ENCODE measurements around the gene IL27RA. TPM values are rescaled to one million over a fixed set of nuclear protein-coding genes. Genes with fewer than 3 reads are reported as not detected.

Gene IL27RA
- total RNA-seq, 4 donors from 2014 or later, result 0.37 to 2.1 (median 1.5) TPM

- Histone ChIP-seq H3K27ac (no peak overlapping the region), H3K36me3 (no peaks in the 10 kb centered on the region), H3K4me3 (no peak overlapping the region), H3K27me3 (no peaks in the 10 kb centered on the region), H3K4me1 (peaks cover 15 to 27% (median 20%) of the 10 kb centered on the region in 4 donors), H3K9me3 (no peaks in the 10 kb centered on the region)
- intact Hi-C loops (cut with DNase I; ENCODE audit: low total_unique reads) (no loop called here), in situ Hi-C loops (cut with MboI; ENCODE audit: low pct_ligation_motif_present in 1 of 4, low pct_unique_long_range_greater_than_20kb in 1 of 4, low sequenced_read_pairs in 3 of 4) (no loop called here)
- WGBS, 2 donors (ENCODE audit: low coverage in 1 of 2), result 89% methylated on average over 10 of the region's 15 CpGs; no CpG with 5 or more reads in 1 of the 2 donors
- no peak for TF ChIP-seq EP300 (IDR thresholded peaks at IDR 0.05; ENCODE audit: low read depth)
- TF ChIP-seq POLR2A (IDR thresholded peaks at IDR 0.05), result no peak
- TF ChIP-seq POLR2AphosphoS5 (IDR thresholded peaks at IDR 0.05), result no peak
- no peak for TF ChIP-seq CTCF (IDR thresholded peaks at IDR 0.05)
- DNase-seq, result no peak
Observed at GRCh38 chr19:13984186-13984585, 47.4 kb upstream of the IL27RA start.

- intact Hi-C loops (cut with DNase I; ENCODE audit: low total_unique reads) (no loop called here), in situ Hi-C loops (cut with MboI; ENCODE audit: low pct_ligation_motif_present in 1 of 4, low pct_unique_long_range_greater_than_20kb in 1 of 4, low sequenced_read_pairs in 3 of 4) (no loop called here)
- H3K36me3 ChIP-seq, result no peaks in the 10 kb centered on the region
- no peak for DNase-seq
- WGBS, 2 donors (ENCODE audit: low coverage in 1 of 2), result 81 to 100% methylated on average over 2 to 25 of the region's 25 CpGs
- H3K9me3 ChIP-seq, result no peaks in the 10 kb centered on the region
- H3K27ac ChIP-seq, result peak overlapping the region in 3 of 4 donors; percentile 73 to 84 (median 81)
- H3K4me3 ChIP-seq, result no peak overlapping the region
- peaks cover 10 to 21% (median 16%) of the 10 kb centered on the region in 4 donors for H3K4me1 ChIP-seq
- TF ChIP-seq CTCF (IDR thresholded peaks at IDR 0.05), result no peak
- TF ChIP-seq POLR2AphosphoS5 (IDR thresholded peaks at IDR 0.05), result no peak
- no peak for TF ChIP-seq EP300 (IDR thresholded peaks at IDR 0.05; ENCODE audit: low read depth)
- no peak for TF ChIP-seq POLR2A (IDR thresholded peaks at IDR 0.05)
- H3K27me3 ChIP-seq, result no peaks in the 10 kb centered on the region
Observed at GRCh38 chr19:13984875-13985741, 46.5 kb upstream of the IL27RA start.

- in situ Hi-C loops (cut with MboI; ENCODE audit: low pct_ligation_motif_present in 1 of 4, low pct_unique_long_range_greater_than_20kb in 1 of 4, low sequenced_read_pairs in 3 of 4) (no loop called here), intact Hi-C loops (cut with DNase I; ENCODE audit: low total_unique reads) (no loop called here)
- no peaks in the 10 kb centered on the region for H3K36me3 ChIP-seq
- H3K4me1 ChIP-seq, result peaks cover 10 to 21% (median 16%) of the 10 kb centered on the region in 4 donors
- H3K27me3 ChIP-seq, result no peaks in the 10 kb centered on the region
- no peak for TF ChIP-seq POLR2A (IDR thresholded peaks at IDR 0.05)
- no peak for TF ChIP-seq EP300 (IDR thresholded peaks at IDR 0.05; ENCODE audit: low read depth)
- TF ChIP-seq POLR2AphosphoS5 (IDR thresholded peaks at IDR 0.05), result no peak
- TF ChIP-seq CTCF (IDR thresholded peaks at IDR 0.05), result no peak
- H3K4me3 ChIP-seq, result no peak overlapping the region
- H3K27ac ChIP-seq, result peak overlapping the region; percentile 73 to 84 (median 80)
- no peak for DNase-seq
- no peaks in the 10 kb centered on the region for H3K9me3 ChIP-seq
- 73% methylated on average over 10 of the region's 10 CpGs; no CpG with 5 or more reads in 1 of the 2 donors for WGBS, 2 donors (ENCODE audit: low coverage in 1 of 2)
Observed at GRCh38 chr19:13985771-13986347, 45.7 kb upstream of the IL27RA start.

- DNase-seq, result peak; percentile 90
- H3K36me3 ChIP-seq, result no peaks in the 10 kb centered on the region
- peaks cover 10 to 21% (median 16%) of the 10 kb centered on the region in 4 donors for H3K4me1 ChIP-seq
- intact Hi-C loops (cut with DNase I; ENCODE audit: low total_unique reads), result no loop called here
- 59% methylated on average over 15 of the region's 19 CpGs; no CpG with 5 or more reads in 1 of the 2 donors for WGBS, 2 donors (ENCODE audit: low coverage in 1 of 2)
- H3K9me3 ChIP-seq, result no peaks in the 10 kb centered on the region
- H3K4me3 ChIP-seq, result no peak overlapping the region
- peak overlapping the region; percentile 73 to 84 (median 80) for H3K27ac ChIP-seq
- TF ChIP-seq EP300 (IDR thresholded peaks at IDR 0.05; ENCODE audit: low read depth) (no peak), POLR2A (IDR thresholded peaks at IDR 0.05) (peak; percentile 28), POLR2AphosphoS5 (IDR thresholded peaks at IDR 0.05) (peak in 1 of 3 donors; percentile 39)
- no peaks in the 10 kb centered on the region for H3K27me3 ChIP-seq
- in situ Hi-C loops (cut with MboI; ENCODE audit: low pct_ligation_motif_present in 1 of 4, low pct_unique_long_range_greater_than_20kb in 1 of 4, low sequenced_read_pairs in 3 of 4), result no loop called here
Observed at GRCh38 chr19:13986348-13986904, 45.1 kb upstream of the IL27RA start.
